Measurements from ENCODE around the gene CEMIP2. TPM values are rescaled to one million over a fixed set of nuclear protein-coding genes. Genes with fewer than 3 reads are reported as not detected.

The CEMIP2 gene
- polyA plus RNA-seq, 3 donors from 2014 or later: 16.9 to 32.7 (median 21.8) TPM

- no peaks in the 10 kb centered on the region for H3K9me3 Mint-ChIP-seq
- peak overlapping the region in 1 of 5 donors; percentile 42 for H3K4me3 Mint-ChIP-seq
- H3K27me3 Mint-ChIP-seq (ENCODE audit: low read depth in 3 of 3): peaks cover 0 to 7% (median 5%) of the 10 kb centered on the region in 3 donors
- H3K4me1 Mint-ChIP-seq: peaks cover 77 to 84% of the 10 kb centered on the region in 2 donors
- no peak for DNase-seq
- peak overlapping the region in 1 of 6 donors; percentile 15 for H3K27ac Mint-ChIP-seq
- no peaks in the 10 kb centered on the region for H3K36me3 Mint-ChIP-seq
Measured at GRCh38 chr9:71755869-71756268, 12.4 kb downstream of the CEMIP2 start.

DNA sequence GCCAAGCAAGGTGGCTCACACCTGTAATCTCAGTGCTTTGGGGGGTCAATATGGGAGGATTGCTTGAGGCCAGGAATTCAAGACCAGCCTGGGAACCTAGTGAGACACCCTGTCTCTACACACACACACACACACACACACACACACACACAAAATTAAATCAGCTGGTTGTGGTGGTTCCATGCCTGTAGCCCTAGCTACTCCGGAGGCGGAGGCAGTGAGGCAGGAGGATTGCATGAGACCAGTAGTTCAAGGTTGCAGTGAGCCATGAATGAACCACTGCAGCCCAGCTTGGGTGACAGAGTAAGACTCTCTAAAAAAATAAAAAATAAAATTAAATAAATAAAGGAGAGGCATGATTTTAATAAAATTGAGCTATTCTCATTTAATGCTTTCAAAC is 13.1 kb downstream of the CEMIP2 start:
- Mint-ChIP-seq H3K27me3 (ENCODE audit: low read depth in 3 of 3) (peaks cover 0 to 7% (median 5%) of the 10 kb centered on the region in 3 donors), H3K27ac (no peak overlapping the region), H3K36me3 (no peaks in the 10 kb centered on the region), H3K9me3 (no peaks in the 10 kb centered on the region), H3K4me3 (no peak overlapping the region), H3K4me1 (peaks cover 71 to 79% of the 10 kb centered on the region in 2 donors)
- DNase-seq: no peak

GRCh38 chr9:71754151-71754550 is 14.2 kb downstream of the CEMIP2 start:
- H3K36me3 Mint-ChIP-seq: peaks cover 0 to 7% (median 0%) of the 10 kb centered on the region in 3 donors
- no peak overlapping the region for H3K4me3 Mint-ChIP-seq
- H3K4me1 Mint-ChIP-seq: peaks cover 70 to 75% of the 10 kb centered on the region in 2 donors
- DNase-seq: no peak
- H3K27ac Mint-ChIP-seq: no peak overlapping the region
- peaks cover 0 to 9% (median 3%) of the 10 kb centered on the region in 3 donors for H3K27me3 Mint-ChIP-seq (ENCODE audit: low read depth in 3 of 3)
- no peaks in the 10 kb centered on the region for H3K9me3 Mint-ChIP-seq

GRCh38 chr9:71752928-71753327 is 15.4 kb downstream of the CEMIP2 start:
- no peak for DNase-seq
- Mint-ChIP-seq H3K36me3 (peaks cover 5 to 14% (median 8%) of the 10 kb centered on the region in 3 donors), H3K27me3 (ENCODE audit: low read depth in 3 of 3) (peaks cover 0 to 9% (median 4%) of the 10 kb centered on the region in 3 donors), H3K9me3 (no peaks in the 10 kb centered on the region), H3K4me3 (peak overlapping the region in 1 of 5 donors; percentile 4), H3K4me1 (peaks cover 66 to 75% of the 10 kb centered on the region in 2 donors), H3K27ac (no peak overlapping the region)

- H3K36me3 Mint-ChIP-seq: peaks cover 5 to 20% (median 9%) of the 10 kb centered on the region in 3 donors
- H3K27me3 Mint-ChIP-seq (ENCODE audit: low read depth in 3 of 3): peaks cover 0 to 9% (median 6%) of the 10 kb centered on the region in 3 donors
- no peak for DNase-seq
- peaks cover 66 to 75% of the 10 kb centered on the region in 2 donors for H3K4me1 Mint-ChIP-seq
- no peaks in the 10 kb centered on the region for H3K9me3 Mint-ChIP-seq
- no peak overlapping the region for H3K27ac Mint-ChIP-seq
- H3K4me3 Mint-ChIP-seq: peak overlapping the region in 1 of 5 donors; percentile 23
Measured at GRCh38 chr9:71752352-71752751, 16.0 kb downstream of the CEMIP2 start.

DNA sequence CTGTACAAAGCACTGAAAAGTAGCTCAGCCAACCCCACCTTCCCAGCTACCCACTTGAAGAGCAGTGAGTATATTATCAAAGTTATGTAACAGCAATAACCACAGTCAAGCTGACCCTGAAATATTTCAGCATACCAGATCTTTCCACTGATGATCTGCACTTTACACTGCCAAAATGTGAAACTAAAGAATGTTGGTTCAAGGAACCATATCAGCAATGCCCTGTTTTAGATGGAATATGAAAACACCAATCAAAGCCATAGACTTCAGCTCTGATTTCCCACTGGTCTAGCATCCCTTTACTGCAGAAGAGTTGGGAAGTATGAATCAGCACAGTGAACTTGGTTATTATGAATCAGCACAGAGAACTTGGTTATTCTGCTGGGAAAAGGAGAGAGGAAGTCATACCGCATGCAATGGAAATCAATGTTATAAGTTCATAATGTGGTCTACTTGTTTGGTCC is 20.0 kb downstream of the CEMIP2 start:
- H3K4me1 Mint-ChIP-seq: peaks cover 56 to 72% of the 10 kb centered on the region in 2 donors
- peak overlapping the region in 5 of 6 donors; percentile 8 to 44 (median 35) for H3K27ac Mint-ChIP-seq

GRCh38 chr9:71747576-71747975 is 20.7 kb downstream of the CEMIP2 start:
- Mint-ChIP-seq H3K4me3 (no peak overlapping the region), H3K27me3 (ENCODE audit: low read depth in 3 of 3) (peaks cover 5 to 12% (median 11%) of the 10 kb centered on the region in 3 donors), H3K36me3 (peaks cover 23 to 43% (median 33%) of the 10 kb centered on the region in 3 donors), H3K4me1 (peaks cover 51 to 70% of the 10 kb centered on the region in 2 donors), H3K27ac (no peak overlapping the region), H3K9me3 (no peaks in the 10 kb centered on the region)
- DNase-seq: no peak

More for the DNA sequence above, 20.0 kb downstream of the CEMIP2 start:
- Mint-ChIP-seq H3K9me3 (no peaks in the 10 kb centered on the region), H3K36me3 (peaks cover 23 to 43% (median 31%) of the 10 kb centered on the region in 3 donors), H3K27me3 (ENCODE audit: low read depth in 3 of 3) (peaks cover 4 to 12% (median 11%) of the 10 kb centered on the region in 3 donors), H3K4me3 (no peak overlapping the region)
- DNase-seq: no peak

GRCh38 chr9:71746758-71747125 is 21.6 kb downstream of the CEMIP2 start:
- Mint-ChIP-seq H3K27me3 (ENCODE audit: low read depth in 3 of 3) (peaks cover 5 to 19% (median 11%) of the 10 kb centered on the region in 3 donors), H3K36me3 (peaks cover 26 to 49% (median 40%) of the 10 kb centered on the region in 3 donors), H3K9me3 (no peaks in the 10 kb centered on the region), H3K4me1 (peaks cover 51 to 70% of the 10 kb centered on the region in 2 donors), H3K27ac (peak overlapping the region in 2 of 6 donors; percentile 0 to 42), H3K4me3 (no peak overlapping the region)
- no peak for DNase-seq

GRCh38 chr9:71746023-71746757 is 22.1 kb downstream of the CEMIP2 start:
- Mint-ChIP-seq H3K4me1 (peaks cover 48 to 65% of the 10 kb centered on the region in 2 donors), H3K27ac (peak overlapping the region in 2 of 6 donors; percentile 0 to 60), H3K4me3 (no peak overlapping the region), H3K36me3 (peaks cover 26 to 49% (median 40%) of the 10 kb centered on the region in 3 donors), H3K27me3 (ENCODE audit: low read depth in 3 of 3) (peaks cover 5 to 22% (median 12%) of the 10 kb centered on the region in 3 donors), H3K9me3 (no peaks in the 10 kb centered on the region)
- DNase-seq: no peak

DNA sequence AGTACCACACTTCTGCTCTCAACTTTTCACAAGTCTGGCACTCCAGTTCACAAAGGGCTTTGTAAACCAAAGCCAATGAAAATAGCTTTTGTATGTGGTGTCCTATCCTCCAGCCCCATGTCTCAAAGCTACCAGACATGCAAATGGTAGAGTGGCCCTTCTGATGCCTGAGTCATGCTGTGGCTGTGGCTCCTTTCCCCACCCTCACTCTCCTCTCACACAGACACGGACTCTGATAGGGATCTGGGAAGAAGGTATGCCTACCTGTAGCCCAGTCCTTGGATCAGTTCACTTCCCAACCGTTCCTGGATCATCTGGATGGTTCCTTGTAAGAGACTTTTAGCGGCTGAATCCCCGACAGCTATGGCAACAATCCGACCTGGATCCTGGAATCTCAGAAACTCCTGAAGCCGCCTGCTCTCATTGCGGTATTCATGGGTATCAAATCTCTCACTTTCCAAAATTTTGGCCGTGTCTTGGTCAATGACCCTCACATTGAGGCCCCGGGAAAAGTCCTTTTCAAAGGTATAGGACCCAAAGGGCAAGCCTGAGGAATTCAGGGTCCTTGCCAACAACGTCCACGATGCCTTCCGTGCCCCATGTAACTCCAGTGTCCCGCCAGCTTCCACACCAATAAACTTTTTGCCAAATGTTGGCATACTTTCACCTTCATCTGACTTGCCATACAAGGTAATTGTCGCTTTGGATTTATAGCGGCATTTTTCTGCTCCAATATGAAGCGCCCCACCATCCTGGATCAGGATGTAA is 23.4 kb downstream of the CEMIP2 start:
- no peak for DNase-seq
- H3K4me3 Mint-ChIP-seq: no peak overlapping the region
- H3K27me3 Mint-ChIP-seq (ENCODE audit: low read depth in 3 of 3): peaks cover 5 to 22% (median 13%) of the 10 kb centered on the region in 3 donors
- peak overlapping the region in 3 of 6 donors; percentile 15 to 47 (median 32) for H3K27ac Mint-ChIP-seq
- no peaks in the 10 kb centered on the region for H3K9me3 Mint-ChIP-seq
- peaks cover 42 to 67% of the 10 kb centered on the region in 2 donors for H3K4me1 Mint-ChIP-seq
- peaks cover 30 to 52% (median 40%) of the 10 kb centered on the region in 3 donors for H3K36me3 Mint-ChIP-seq

- peak overlapping the region in 1 of 6 donors; percentile 77 for H3K27ac Mint-ChIP-seq
- H3K4me1 Mint-ChIP-seq: peaks cover 41 to 63% of the 10 kb centered on the region in 2 donors
- DNase-seq: no peak
- H3K4me3 Mint-ChIP-seq: no peak overlapping the region
- H3K27me3 Mint-ChIP-seq (ENCODE audit: low read depth in 3 of 3): peaks cover 5 to 18% (median 13%) of the 10 kb centered on the region in 3 donors
- H3K9me3 Mint-ChIP-seq: no peaks in the 10 kb centered on the region
- H3K36me3 Mint-ChIP-seq: peaks cover 34 to 54% (median 40%) of the 10 kb centered on the region in 3 donors
Measured at GRCh38 chr9:71743882-71744281, 24.4 kb downstream of the CEMIP2 start.

- Mint-ChIP-seq H3K4me3 (no peak overlapping the region), H3K9me3 (no peaks in the 10 kb centered on the region), H3K36me3 (peaks cover 29 to 50% (median 35%) of the 10 kb centered on the region in 3 donors), H3K27ac (peak overlapping the region in 2 of 6 donors; percentile 43 to 77), H3K4me1 (peaks cover 37 to 57% of the 10 kb centered on the region in 2 donors), H3K27me3 (ENCODE audit: low read depth in 3 of 3) (peaks cover 5 to 18% (median 14%) of the 10 kb centered on the region in 3 donors)
- DNase-seq: no peak
Measured at GRCh38 chr9:71743217-71743705, 25.1 kb downstream of the CEMIP2 start.

DNA sequence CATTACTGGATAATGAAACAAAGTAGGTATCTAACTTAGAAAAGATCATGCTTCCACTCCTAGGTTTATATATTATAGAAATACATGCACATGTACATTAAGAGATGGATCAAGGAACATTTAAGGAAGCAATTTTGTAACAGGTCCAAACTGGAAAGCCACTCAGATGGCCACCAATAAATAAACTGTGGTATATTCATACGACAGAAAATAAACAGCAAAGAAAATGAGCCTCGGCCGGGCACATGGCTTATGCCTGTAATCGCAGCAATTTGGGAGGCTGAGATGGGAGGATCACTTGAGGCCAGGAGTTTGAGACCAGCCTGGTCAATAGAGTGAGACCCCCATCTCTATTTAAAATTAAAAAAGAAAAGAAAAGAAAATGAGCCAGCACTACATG is 25.6 kb downstream of the CEMIP2 start:
- peaks cover 31 to 51% of the 10 kb centered on the region in 2 donors for H3K4me1 Mint-ChIP-seq
- H3K27me3 Mint-ChIP-seq (ENCODE audit: low read depth in 3 of 3): peaks cover 7 to 18% (median 15%) of the 10 kb centered on the region in 3 donors
- H3K36me3 Mint-ChIP-seq: peaks cover 29 to 48% (median 34%) of the 10 kb centered on the region in 3 donors
- H3K4me3 Mint-ChIP-seq: no peak overlapping the region
- no peak for DNase-seq
- no peak overlapping the region for H3K27ac Mint-ChIP-seq
- no peaks in the 10 kb centered on the region for H3K9me3 Mint-ChIP-seq
